CD4-positive, alpha-beta T cell treated with Interleukin-12 subunit alpha and Interleukin-12 subunit beta, for 1 hour (primary cell): ENCODE results near the gene ELAC2.

Experiments
- DNase-seq: peaks from one replicate; pipeline ENCODE4 v3.0.0-alpha.2; 2020

ELAC2 gene

GRCh38 chr17:13014801-13015200 lies 3.0 kb downstream of the ELAC2 start:
- DNase-seq: no peak

GRCh38 chr17:13010959-13011358 lies 6.9 kb downstream of the ELAC2 start:
- DNase-seq: no peak

DNA sequence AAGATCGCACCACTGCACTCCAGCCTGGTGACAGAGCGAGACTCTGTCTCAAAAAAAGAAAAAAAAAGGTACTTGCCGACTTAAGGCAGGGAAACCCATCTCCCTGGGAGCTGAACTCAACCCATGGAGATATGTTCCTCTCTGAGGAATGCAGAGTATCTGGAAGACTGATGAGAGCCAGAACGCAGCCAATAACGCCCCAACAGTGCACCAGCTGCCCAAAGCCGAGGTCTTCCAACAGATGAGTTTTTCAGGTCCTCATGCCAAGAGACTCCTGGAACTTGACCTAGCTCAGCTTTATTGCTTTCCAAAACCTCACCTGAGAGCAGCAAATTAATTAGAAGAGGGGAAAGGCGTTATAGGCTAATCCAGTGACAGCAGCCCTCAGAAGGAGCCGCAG lies 9.4 kb downstream of the ELAC2 start:
- no peak for DNase-seq

- DNase-seq: no peak
Measured at GRCh38 chr17:13005530-13005929, 12.3 kb downstream of the ELAC2 start.

- no peak for DNase-seq
Measured at GRCh38 chr17:13004336-13004735, 13.5 kb downstream of the ELAC2 start.

GRCh38 chr17:13003927-13004326 lies 13.9 kb downstream of the ELAC2 start:
- no peak for DNase-seq

DNA sequence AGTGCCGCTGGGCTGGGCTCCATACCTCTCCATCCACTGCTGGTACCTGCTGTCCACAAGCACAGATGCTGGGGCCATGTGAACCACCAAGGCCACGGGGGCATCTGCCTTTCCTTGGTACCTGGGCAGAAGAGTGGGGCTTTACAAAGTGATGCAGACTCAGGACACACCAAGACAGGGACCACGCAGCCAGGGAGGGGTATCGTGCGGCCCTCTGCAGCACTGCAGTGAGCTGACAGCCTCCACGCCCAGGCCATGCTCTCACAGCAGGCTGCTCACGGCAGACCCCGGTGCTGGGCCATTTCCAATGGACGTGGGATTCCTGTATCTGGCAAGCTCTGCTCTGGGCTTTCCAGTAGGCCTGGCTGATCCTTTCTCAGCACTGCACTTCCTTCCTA lies 14.4 kb downstream of the ELAC2 start:
- no peak for DNase-seq

- DNase-seq: peak; percentile 43
Measured at GRCh38 chr17:13002761-13003453, 14.9 kb downstream of the ELAC2 start.

DNA sequence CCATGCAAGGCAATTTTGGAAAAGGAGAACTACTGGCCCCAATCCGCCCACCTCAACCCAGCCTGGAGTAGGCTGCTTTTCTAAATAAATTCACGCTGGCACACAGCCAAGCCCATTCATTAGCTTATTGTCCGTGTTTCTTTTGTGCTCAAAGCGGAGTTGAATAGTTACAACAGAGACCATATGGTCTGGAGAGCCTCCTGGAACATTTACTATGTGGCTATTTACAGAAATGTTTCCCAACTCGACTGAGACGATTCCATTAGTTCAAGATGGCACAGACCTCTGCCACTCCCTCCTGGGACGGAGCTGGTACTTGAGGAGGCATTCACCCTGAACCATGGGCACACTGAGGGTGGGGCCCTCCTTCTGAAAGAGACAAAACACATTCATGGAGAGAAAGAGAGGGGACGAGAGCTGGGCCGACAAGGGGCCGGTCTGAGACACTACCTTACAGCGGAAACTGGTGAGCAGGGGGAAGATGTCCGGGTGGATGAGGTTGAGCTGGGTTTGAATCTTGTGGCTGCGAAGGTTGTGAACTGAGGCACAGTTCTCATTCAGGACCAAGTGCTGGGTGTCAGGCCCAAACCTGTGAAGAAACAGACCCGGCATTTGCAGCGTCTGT lies 15.7 kb downstream of the ELAC2 start:
- DNase-seq: no peak

DNA sequence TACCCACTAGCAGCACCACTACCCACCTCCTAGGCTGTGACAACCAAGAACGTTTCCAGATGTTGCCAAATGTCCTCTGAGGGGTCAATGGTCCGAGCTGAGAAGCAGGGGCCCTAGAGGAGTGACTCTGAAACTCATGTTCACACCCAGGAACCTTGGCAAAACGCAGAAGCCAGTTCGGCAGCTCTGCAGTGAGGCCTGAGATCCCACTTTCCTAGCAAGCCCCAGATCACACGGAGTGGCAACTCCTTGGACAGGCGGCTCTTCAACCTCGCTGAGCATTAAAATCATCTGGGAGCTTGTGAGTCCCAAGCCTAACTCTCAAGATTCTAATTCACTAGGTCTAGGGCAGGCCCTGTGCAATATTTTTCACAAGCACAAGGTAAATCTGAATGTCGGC lies 17.3 kb downstream of the ELAC2 start:
- no peak for DNase-seq

GRCh38 chr17:12998874-12999273 lies 19.0 kb downstream of the ELAC2 start:
- DNase-seq: no peak

GRCh38 chr17:12998461-12998860 lies 19.4 kb downstream of the ELAC2 start:
- no peak for DNase-seq

DNA sequence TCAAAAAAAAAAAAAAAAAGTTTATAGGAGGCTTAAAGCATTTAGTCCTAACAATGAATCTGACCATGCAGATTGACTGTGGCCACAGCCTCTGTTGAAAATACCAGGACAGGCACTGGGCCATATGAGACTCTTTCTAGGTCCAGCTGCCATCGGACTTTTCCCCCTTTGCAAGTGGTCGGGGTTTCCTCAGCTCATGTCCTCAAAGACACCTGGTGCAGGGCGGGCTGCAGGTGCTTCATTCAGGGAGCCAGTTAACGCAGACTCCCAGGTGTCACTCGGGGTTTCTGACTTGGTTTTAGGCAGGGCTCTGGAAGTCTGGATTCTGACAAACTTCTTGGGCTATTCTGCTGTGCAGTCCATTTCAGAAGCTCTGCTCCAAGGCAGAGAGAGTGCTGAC lies 20.9 kb downstream of the ELAC2 start:
- no peak for DNase-seq

- DNase-seq: no peak
Measured at GRCh38 chr17:12996357-12996756, 21.5 kb downstream of the ELAC2 start.

- DNase-seq: no peak
Measured at GRCh38 chr17:12995896-12996295, 21.9 kb downstream of the ELAC2 start.

DNA sequence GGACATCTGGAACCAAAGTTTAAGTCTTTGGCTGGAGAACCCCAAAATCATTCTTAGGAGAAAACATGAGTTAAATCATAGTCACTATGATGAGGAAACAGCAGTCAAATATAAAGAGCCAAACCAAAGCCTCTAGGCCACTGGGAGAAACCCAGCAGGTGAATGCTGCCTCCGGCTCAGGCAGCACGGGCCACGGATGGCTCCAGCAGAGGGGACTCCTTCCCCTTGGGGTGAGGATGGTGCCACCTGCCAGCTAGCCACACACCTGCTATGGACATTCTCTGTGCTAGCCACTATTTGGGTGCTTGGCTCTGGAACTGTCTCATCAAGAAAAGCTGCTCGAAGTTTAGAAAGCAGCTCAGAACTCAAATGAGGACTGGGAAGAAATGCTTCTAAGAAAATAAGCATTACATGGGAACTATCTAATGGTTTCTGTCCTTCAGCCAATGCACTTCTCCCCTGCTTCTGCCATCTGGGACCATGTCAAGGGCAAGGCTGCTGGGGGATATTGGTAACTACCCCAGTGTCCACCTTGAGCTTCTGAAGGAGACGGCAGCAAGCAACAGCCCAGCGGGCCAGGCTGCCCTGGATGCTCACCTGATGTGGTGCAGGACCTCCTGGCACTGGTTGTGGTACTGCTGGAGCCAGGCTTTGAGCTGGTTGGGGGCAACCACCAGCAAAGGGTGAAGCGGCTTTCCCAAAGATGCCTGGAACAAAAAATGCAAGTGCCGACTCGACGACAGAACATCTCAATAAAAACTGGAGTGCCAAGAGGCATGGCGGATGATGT lies 22.5 kb downstream of the ELAC2 start:
- no peak for DNase-seq

- no peak for DNase-seq
Measured at GRCh38 chr17:12994341-12995074, 23.3 kb downstream of the ELAC2 start.

- DNase-seq: no peak
Measured at GRCh38 chr17:12993631-12994030, 24.2 kb downstream of the ELAC2 start.

GRCh38 chr17:12992676-12993075 lies 25.2 kb downstream of the ELAC2 start:
- DNase-seq: no peak

- DNase-seq: no peak
Measured at GRCh38 chr17:12990926-12991325, 26.9 kb downstream of the ELAC2 start.

DNA sequence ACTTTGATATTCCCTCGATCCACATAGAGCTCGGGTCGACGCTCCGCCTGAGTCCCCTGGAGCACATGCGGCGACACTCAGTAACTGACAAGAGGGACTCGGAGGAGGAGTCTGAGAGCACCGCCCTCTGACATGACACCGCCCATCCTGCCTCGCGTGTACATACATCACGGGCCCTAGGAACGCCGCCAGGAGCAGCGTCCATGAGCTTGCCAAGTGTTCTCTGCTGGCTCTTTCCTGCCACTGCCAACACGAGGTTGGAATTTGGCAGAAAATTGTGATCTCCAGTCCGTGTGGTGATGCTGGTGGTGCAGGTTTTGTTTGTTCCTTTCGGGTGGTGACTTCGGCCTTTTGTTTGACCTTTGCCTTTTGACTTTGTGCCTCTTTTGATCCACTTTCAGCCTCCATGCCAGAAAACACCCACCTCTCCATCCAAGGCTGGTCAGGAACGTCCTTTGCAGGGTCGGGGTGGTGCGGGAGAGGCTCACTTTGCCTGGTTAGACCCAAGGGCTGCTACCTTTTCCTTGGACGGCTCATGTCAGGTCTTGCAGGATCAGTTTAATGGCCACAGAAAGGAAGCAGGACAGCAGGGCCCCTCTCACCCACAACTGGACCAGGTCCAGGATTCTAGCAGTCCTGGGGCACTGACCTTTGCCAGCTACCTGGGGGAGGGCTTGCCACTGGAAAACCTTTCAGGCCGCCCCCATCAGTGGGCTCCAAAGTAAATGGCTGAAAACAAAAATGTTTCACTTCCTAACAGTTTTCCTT lies 27.6 kb downstream of the ELAC2 start:
- no peak for DNase-seq

DNA sequence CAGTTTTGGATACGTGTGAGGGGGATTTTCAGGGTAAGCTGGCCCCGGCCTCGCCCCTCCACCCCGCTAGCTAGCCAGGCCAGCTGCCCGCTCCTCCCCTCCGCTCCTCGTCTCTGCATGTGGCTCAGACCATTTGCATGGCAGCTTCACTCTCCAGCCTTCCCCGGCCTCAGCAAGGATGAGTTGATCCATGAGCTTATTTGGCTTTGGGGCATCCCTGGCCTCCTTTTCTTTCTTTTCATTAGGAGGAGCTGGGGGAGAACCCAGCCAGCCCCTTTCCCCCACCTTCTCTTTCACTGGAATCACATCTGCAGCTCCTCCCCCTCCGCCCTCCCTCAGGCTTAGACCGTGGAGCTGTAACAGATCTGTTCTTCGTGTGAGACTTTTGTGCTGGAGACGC lies 30.7 kb downstream of the ELAC2 start:
- DNase-seq: no peak
